ENCODE results near the gene TENM3.

GRCh38 chr4:182531555-182532162 is 288.5 kb downstream of the TENM3 start:
- TF ChIP-seq CTCF (IDR thresholded peaks at IDR 0.05; ENCODE audit: low read depth, low read length) (no peak), EZH2phosphoT487 (IDR thresholded peaks at IDR 0.05; ENCODE audit: low read depth) (no peak)
